ENCODE measurements around the gene TPR. TPM values are rescaled to one million over a fixed set of nuclear protein-coding genes. Genes with fewer than 3 reads are reported as not detected.

TPR gene
- total and polyA plus RNA-seq, 9 donors = 26.3 to 107 (median 70.2) TPM

DNA sequence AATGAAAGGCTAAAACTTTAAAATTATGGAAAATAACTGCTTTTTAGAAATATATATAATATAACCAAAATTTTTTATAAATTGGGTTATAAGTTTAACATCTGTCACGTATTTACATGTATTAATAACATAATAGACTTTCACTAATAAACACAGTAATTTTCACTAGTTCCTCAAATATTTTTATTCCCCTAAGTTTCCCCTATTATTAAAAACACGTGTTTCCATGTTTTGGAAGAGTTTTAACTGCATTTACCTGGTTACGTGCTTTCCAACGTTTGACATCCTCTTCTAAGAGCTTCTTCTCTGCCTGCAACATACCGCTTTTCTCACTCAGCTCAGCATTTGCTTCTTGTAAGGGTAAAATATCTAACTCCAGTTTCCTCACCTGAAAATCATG lies 34.3 kb downstream of the TPR start:
- H3K9me3 ChIP-seq = no peaks in the 10 kb centered on the region
- no peaks in the 10 kb centered on the region for H3K36me3 ChIP-seq
- 90% methylated on average over 5 of the region's 5 CpGs for WGBS, 3 donors
- no peak for TF ChIP-seq CTCF (IDR thresholded peaks at IDR 0.05)
- no peak for TF ChIP-seq EP300 (IDR thresholded peaks at IDR 0.05)
- no peak for TF ChIP-seq POLR2A (IDR thresholded peaks at IDR 0.05)
- no peak overlapping the region for H3K27ac ChIP-seq
- no peak overlapping the region for H3K4me3 ChIP-seq
- no peak for DNase-seq
- no peaks in the 10 kb centered on the region for H3K4me1 ChIP-seq (ENCODE audit: insufficient read depth)
- H3K27me3 ChIP-seq = no peaks in the 10 kb centered on the region
- intact Hi-C loops (cut with DNase I) = no loop called here

- intact Hi-C loops (cut with DNase I) = no loop called here
- TF ChIP-seq EP300 (IDR thresholded peaks at IDR 0.05) = no peak
- TF ChIP-seq CTCF (IDR thresholded peaks at IDR 0.05) = no peak
- no peak for TF ChIP-seq POLR2A (IDR thresholded peaks at IDR 0.05)
- Histone ChIP-seq H3K9me3 (no peaks in the 10 kb centered on the region), H3K4me1 (ENCODE audit: insufficient read depth) (no peaks in the 10 kb centered on the region), H3K36me3 (no peaks in the 10 kb centered on the region), H3K27ac (no peak overlapping the region), H3K27me3 (no peaks in the 10 kb centered on the region), H3K4me3 (no peak overlapping the region)
- 66 to 84% (median 77%) methylated on average over 2 of the region's 2 CpGs for WGBS, 3 donors
- DNase-seq = no peak
These were observed 37.5 kb downstream of the TPR start for GRCh38 chr1:186337554-186337953.

DNA sequence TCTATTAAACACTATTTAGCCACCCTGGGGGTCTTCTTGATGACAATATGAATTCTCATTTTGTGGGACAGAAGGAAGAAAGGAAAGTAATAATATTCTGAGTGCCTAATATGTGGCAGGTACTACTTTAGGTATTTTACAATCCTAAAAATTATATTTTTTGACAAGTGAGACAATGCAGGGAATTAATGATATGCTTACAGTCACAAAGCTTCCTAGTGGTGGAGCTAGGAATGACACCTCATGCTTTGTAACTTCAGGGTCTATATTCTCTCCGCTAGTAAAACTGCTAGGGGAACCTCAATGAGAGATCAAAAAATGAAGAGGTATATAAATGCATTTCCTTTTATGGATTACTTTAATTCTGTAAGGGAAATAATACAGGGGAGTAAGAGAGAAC lies 44.3 kb downstream of the TPR start:
- no peaks in the 10 kb centered on the region for H3K4me1 ChIP-seq (ENCODE audit: insufficient read depth)
- H3K9me3 ChIP-seq = no peaks in the 10 kb centered on the region
- no peaks in the 10 kb centered on the region for H3K27me3 ChIP-seq
- 97 to 100% (median 98%) methylated on average over 1 of the region's 1 CpG for WGBS, 3 donors
- no peak overlapping the region for H3K4me3 ChIP-seq
- intact Hi-C loops (cut with DNase I) = no loop called here
- DNase-seq = no peak
- H3K36me3 ChIP-seq = no peaks in the 10 kb centered on the region
- TF ChIP-seq EP300 (IDR thresholded peaks at IDR 0.05) = no peak
- TF ChIP-seq CTCF (IDR thresholded peaks at IDR 0.05) = no peak
- no peak for TF ChIP-seq POLR2A (IDR thresholded peaks at IDR 0.05)
- no peak overlapping the region for H3K27ac ChIP-seq

DNA sequence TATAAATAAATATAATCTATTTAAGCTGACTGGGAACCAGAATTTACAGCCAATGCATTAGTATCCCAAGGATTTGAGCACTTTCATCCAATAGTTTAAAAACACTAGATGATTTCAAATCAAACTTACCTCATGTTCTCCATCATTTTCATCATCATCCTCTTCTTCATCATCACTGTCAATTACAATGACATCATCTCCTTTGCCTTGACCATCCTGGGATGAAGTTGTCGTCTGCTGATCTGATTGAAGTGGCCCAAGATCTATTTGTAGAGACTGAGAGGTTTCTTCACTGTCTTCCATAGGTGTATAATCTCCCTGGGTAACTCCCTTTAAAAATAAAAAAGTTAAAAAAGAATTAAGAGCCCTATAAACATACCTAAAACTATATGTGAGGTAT lies 47.7 kb downstream of the TPR start:
- no peaks in the 10 kb centered on the region for H3K4me1 ChIP-seq (ENCODE audit: insufficient read depth)
- no peak for DNase-seq
- TF ChIP-seq CTCF (IDR thresholded peaks at IDR 0.05) = no peak
- no peak for TF ChIP-seq EP300 (IDR thresholded peaks at IDR 0.05)
- TF ChIP-seq POLR2A (IDR thresholded peaks at IDR 0.05) = no peak
- intact Hi-C loops (cut with DNase I) = no loop called here
- H3K36me3 ChIP-seq = no peaks in the 10 kb centered on the region
- no peaks in the 10 kb centered on the region for H3K27me3 ChIP-seq
- H3K27ac ChIP-seq = no peak overlapping the region
- WGBS, 3 donors = 93 to 96% (median 93%) methylated on average over 1 of the region's 1 CpG
- H3K9me3 ChIP-seq = no peaks in the 10 kb centered on the region
- H3K4me3 ChIP-seq = no peak overlapping the region

DNA sequence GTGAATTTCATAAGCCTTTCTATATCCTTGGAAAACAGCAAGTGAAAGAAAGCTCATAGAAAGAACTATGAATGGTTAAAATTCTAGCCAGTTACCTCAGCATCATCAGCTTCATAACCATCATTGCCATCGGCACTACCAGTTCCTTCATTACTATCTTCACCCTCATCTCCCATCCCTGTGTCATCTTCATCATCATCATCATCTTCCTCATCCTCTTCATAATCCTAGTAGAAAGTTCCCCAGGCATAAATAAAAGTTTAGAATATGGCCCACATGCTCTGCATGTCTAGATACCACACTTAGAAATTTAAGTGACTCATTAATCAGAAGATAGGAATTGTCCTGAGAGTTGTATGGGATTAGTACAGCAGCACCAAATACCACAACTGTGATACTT lies 49.0 kb downstream of the TPR start:
- intact Hi-C loops (cut with DNase I) = no loop called here
- Histone ChIP-seq H3K27ac (no peak overlapping the region), H3K4me3 (no peak overlapping the region), H3K4me1 (ENCODE audit: insufficient read depth) (no peaks in the 10 kb centered on the region), H3K27me3 (no peaks in the 10 kb centered on the region), H3K36me3 (no peaks in the 10 kb centered on the region), H3K9me3 (no peaks in the 10 kb centered on the region)
- DNase-seq = no peak
- TF ChIP-seq POLR2A (IDR thresholded peaks at IDR 0.05) (no peak), CTCF (IDR thresholded peaks at IDR 0.05) (no peak), EP300 (IDR thresholded peaks at IDR 0.05) (no peak)
- 85 to 94% (median 89%) methylated on average over 1 of the region's 1 CpG for WGBS, 3 donors

All from ovary (tissue), 9 donors.